ENCODE data around the gene G2E3.

- TF ChIP-seq MAX (IDR thresholded peaks at IDR 0.05; ENCODE audit: low read depth, low read length), result no peak
- no peak for TF ChIP-seq CTCF (IDR thresholded peaks at IDR 0.05; ENCODE audit: low read depth, low read length)
- no peak for TF ChIP-seq POLR2A (IDR thresholded peaks at IDR 0.05; ENCODE audit: extremely low read depth, insufficient read length)
These were observed 98.1 kb downstream of the G2E3 start for GRCh38 chr14:30657050-30657449.
